Measurements from ENCODE around the gene ZNF17.
A peak's percentile ranks its signal among the peaks of the same experiment; 100 is the strongest.

DNA sequence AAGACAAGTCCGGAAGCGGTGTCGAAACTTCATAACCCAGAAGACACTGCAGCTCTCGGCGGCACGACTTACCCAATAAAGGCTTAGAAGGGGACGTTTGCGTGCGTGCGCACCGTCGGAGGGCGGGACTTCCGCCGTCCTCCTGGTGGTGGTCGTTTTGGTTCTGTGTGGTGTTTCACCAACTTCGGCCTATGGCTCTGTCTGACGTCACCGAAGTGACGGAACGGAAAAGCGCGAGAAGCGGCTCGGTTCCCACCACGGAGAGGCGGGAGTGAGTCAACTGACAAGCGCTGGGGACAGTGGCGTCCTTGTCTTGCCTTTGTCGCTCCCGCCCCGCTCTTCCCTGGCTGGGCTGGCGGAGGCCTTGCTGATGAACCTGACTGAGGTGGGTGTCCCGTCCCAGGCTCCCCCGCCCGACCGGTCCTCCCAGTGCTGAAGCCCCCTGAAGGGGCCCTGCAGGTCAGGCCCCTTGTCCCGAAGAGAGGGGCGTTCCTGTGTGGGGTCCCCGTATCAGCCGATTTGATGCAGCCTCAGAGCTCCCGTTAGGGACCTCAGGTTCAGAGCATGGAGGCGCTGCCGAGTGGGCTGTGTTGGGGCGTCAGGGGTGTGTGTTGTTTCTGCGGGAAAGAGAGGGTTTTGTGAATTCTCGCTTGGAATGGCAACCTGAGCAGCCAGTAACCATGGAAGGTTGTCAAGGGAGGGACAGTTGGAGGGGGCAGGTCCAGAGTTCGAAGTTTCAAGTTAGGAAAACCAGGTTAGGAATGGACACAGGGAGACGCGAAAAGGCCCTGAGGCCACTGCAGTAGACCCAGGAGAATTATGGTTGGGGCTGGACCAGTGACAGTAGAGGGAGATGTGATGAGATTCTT lies 21.0 kb upstream of the ZNF17 start, which contains the start of gene ZNF548:
- TF ChIP-seq CTCF (IDR thresholded peaks at IDR 0.05; ENCODE audit: borderline replicate concordance, extremely low read depth, low read length, poor library complexity, severe bottlenecking) (peak; percentile 42), EZH2 (IDR thresholded peaks at IDR 0.05; ENCODE audit: borderline replicate concordance, low read depth, low read length, severe bottlenecking) (no peak)
